GM12891 (cell line): ENCODE measurements around the gene POU6F2.

Experiments
- PAX5 ChIP-seq: IDR thresholded peaks from 2 replicates; pipeline ENCODE4 v1.6.1; 2011; ENCODE audit warnings: low read length, moderate library complexity, mild to moderate bottlenecking; ENCODE audit not compliant: insufficient read depth, severe bottlenecking
- POLR2A ChIP-seq: IDR thresholded peaks from 2 replicates; pipeline ENCODE4 v1.6.1; 2011; ENCODE audit warnings: low read depth, low read length, control low read depth
- POLR2AphosphoS5 ChIP-seq: IDR thresholded peaks from 2 replicates; pipeline ENCODE4 v1.6.1; 2011; ENCODE audit warnings: low read depth, low read length, control low read depth
- SPI1 ChIP-seq: IDR thresholded peaks from 2 replicates; pipeline ENCODE4 v1.6.1; 2011; ENCODE audit warnings: low read depth, low read length, control low read depth
- TAF1 ChIP-seq: IDR thresholded peaks from 2 replicates; pipeline ENCODE4 v1.6.1; 2011; ENCODE audit warnings: low read depth, low read length, control low read depth

DNA sequence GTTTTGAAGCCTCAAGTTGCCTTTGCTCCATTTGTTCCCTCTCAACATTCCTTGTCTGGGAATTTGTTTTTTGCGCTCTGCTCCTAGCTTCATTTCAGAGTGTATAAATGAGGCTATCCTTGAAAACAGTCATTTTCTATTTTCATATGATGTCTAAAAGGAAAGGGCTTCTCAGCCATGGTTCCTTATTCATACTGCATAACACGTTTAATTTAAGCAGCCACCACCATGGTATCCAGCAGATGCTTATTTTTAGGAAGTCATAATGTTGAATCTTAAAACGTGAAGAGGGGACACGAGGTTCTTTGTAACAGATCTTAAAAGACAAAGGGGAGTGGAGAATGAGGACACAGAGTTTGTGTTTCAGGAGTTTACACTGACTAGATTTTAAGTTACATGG, 14.5 kb downstream of the POU6F2 start:
- TF ChIP-seq PAX5 = no peak
- TF ChIP-seq POLR2AphosphoS5 = no peak
- TF ChIP-seq TAF1 = no peak
- no peak for TF ChIP-seq POLR2A
- TF ChIP-seq SPI1 = no peak
